Measurements from ENCODE around the gene APCDD1L.

Gene APCDD1L

GRCh38 chr20:58498470-58499068 is 16.6 kb downstream of the APCDD1L start:
- H3K23ac ChIP-seq (ENCODE audit: low read length): no peak overlapping the region
- H3K36me3 ChIP-seq (ENCODE audit: control insufficient read depth, insufficient read depth, low read length): no peaks in the 10 kb centered on the region
- no peak overlapping the region for H3K4ac ChIP-seq (ENCODE audit: low read depth, low read length)
- no peaks in the 10 kb centered on the region for H3K27me3 ChIP-seq (ENCODE audit: insufficient read depth, low read length, poor library complexity)
- H3K4me2 ChIP-seq (ENCODE audit: low read length): no peak overlapping the region
- no peak for DNase-seq
- no peak overlapping the region for H3K9ac ChIP-seq (ENCODE audit: low read length)
- H4K8ac ChIP-seq (ENCODE audit: low read depth, low read length): no peak overlapping the region
- H3K18ac ChIP-seq (ENCODE audit: low read length): no peak overlapping the region
- H3K79me2 ChIP-seq (ENCODE audit: control insufficient read depth, insufficient read depth, low read length): no peaks in the 10 kb centered on the region
- no peak overlapping the region for H3K4me3 ChIP-seq (ENCODE audit: low read length)
- H2AK5ac ChIP-seq (ENCODE audit: low read length): no peak overlapping the region
- H3K79me1 ChIP-seq (ENCODE audit: low read length): no peaks in the 10 kb centered on the region
- H2BK120ac ChIP-seq (ENCODE audit: low read depth, low read length): no peak overlapping the region
- no peak overlapping the region for H3K27ac ChIP-seq (ENCODE audit: low read depth, low read length)
- no peak overlapping the region for H3K56ac ChIP-seq (ENCODE audit: low read length)
- no peak overlapping the region for H4K5ac ChIP-seq (ENCODE audit: low read length)
- WGBS (ENCODE audit: extremely low coverage, insufficient coverage, low lambda C conversion rate): no CpG with 5 or more reads among the region's 9 CpGs
- H2BK15ac ChIP-seq (replicated peaks; ENCODE audit: low read depth): no peak overlapping the region
- no peak overlapping the region for H2BK5ac ChIP-seq (ENCODE audit: low read length)
- no peaks in the 10 kb centered on the region for H3K4me1 ChIP-seq (ENCODE audit: control insufficient read depth, low read depth, low read length)

- no peaks in the 10 kb centered on the region for H3K79me2 ChIP-seq (ENCODE audit: control insufficient read depth, insufficient read depth, low read length)
- H2BK5ac ChIP-seq (ENCODE audit: low read length): no peak overlapping the region
- no peaks in the 10 kb centered on the region for H3K27me3 ChIP-seq (ENCODE audit: insufficient read depth, low read length, poor library complexity)
- no peak overlapping the region for H3K4me2 ChIP-seq (ENCODE audit: low read length)
- H3K79me1 ChIP-seq (ENCODE audit: low read length): no peaks in the 10 kb centered on the region
- no peak overlapping the region for H4K8ac ChIP-seq (ENCODE audit: low read depth, low read length)
- no CpG with 5 or more reads among the region's 13 CpGs for WGBS (ENCODE audit: extremely low coverage, insufficient coverage, low lambda C conversion rate)
- no peak overlapping the region for H3K23ac ChIP-seq (ENCODE audit: low read length)
- H3K56ac ChIP-seq (ENCODE audit: low read length): no peak overlapping the region
- H2BK15ac ChIP-seq (replicated peaks; ENCODE audit: low read depth): no peak overlapping the region
- no peak overlapping the region for H2BK120ac ChIP-seq (ENCODE audit: low read depth, low read length)
- H3K9ac ChIP-seq (ENCODE audit: low read length): no peak overlapping the region
- H4K5ac ChIP-seq (ENCODE audit: low read length): no peak overlapping the region
- H3K18ac ChIP-seq (ENCODE audit: low read length): no peak overlapping the region
- H3K4me1 ChIP-seq (ENCODE audit: control insufficient read depth, low read depth, low read length): no peaks in the 10 kb centered on the region
- H2AK5ac ChIP-seq (ENCODE audit: low read length): no peak overlapping the region
- H3K4ac ChIP-seq (ENCODE audit: low read depth, low read length): no peak overlapping the region
- H3K4me3 ChIP-seq (ENCODE audit: low read length): no peak overlapping the region
- H3K27ac ChIP-seq (ENCODE audit: low read depth, low read length): no peak overlapping the region
- no peaks in the 10 kb centered on the region for H3K36me3 ChIP-seq (ENCODE audit: control insufficient read depth, insufficient read depth, low read length)
- DNase-seq: no peak
These were observed 17.3 kb downstream of the APCDD1L start for GRCh38 chr20:58497724-58498469.

GRCh38 chr20:58497076-58497641 is 18.0 kb downstream of the APCDD1L start:
- no peaks in the 10 kb centered on the region for H3K4me1 ChIP-seq (ENCODE audit: control insufficient read depth, low read depth, low read length)
- no peak overlapping the region for H2AK5ac ChIP-seq (ENCODE audit: low read length)
- H3K36me3 ChIP-seq (ENCODE audit: control insufficient read depth, insufficient read depth, low read length): no peaks in the 10 kb centered on the region
- H3K79me2 ChIP-seq (ENCODE audit: control insufficient read depth, insufficient read depth, low read length): no peaks in the 10 kb centered on the region
- H3K56ac ChIP-seq (ENCODE audit: low read length): no peak overlapping the region
- no peak overlapping the region for H4K5ac ChIP-seq (ENCODE audit: low read length)
- H2BK5ac ChIP-seq (ENCODE audit: low read length): no peak overlapping the region
- H3K9ac ChIP-seq (ENCODE audit: low read length): no peak overlapping the region
- no peak overlapping the region for H3K4ac ChIP-seq (ENCODE audit: low read depth, low read length)
- no peak overlapping the region for H3K23ac ChIP-seq (ENCODE audit: low read length)
- H3K4me3 ChIP-seq (ENCODE audit: low read length): no peak overlapping the region
- H4K8ac ChIP-seq (ENCODE audit: low read depth, low read length): no peak overlapping the region
- WGBS (ENCODE audit: extremely low coverage, insufficient coverage, low lambda C conversion rate): no CpG with 5 or more reads among the region's 16 CpGs
- no peaks in the 10 kb centered on the region for H3K79me1 ChIP-seq (ENCODE audit: low read length)
- no peak for DNase-seq
- H3K27ac ChIP-seq (ENCODE audit: low read depth, low read length): no peak overlapping the region
- no peak overlapping the region for H3K18ac ChIP-seq (ENCODE audit: low read length)
- H2BK120ac ChIP-seq (ENCODE audit: low read depth, low read length): no peak overlapping the region
- no peaks in the 10 kb centered on the region for H3K27me3 ChIP-seq (ENCODE audit: insufficient read depth, low read length, poor library complexity)
- no peak overlapping the region for H3K4me2 ChIP-seq (ENCODE audit: low read length)
- H2BK15ac ChIP-seq (replicated peaks; ENCODE audit: low read depth): no peak overlapping the region

- Histone ChIP-seq H3K79me2 (ENCODE audit: control insufficient read depth, insufficient read depth, low read length) (no peaks in the 10 kb centered on the region), H3K27me3 (ENCODE audit: insufficient read depth, low read length, poor library complexity) (no peaks in the 10 kb centered on the region), H3K4me2 (ENCODE audit: low read length) (no peak overlapping the region), H3K27ac (ENCODE audit: low read depth, low read length) (no peak overlapping the region), H3K79me1 (ENCODE audit: low read length) (no peaks in the 10 kb centered on the region), H2BK120ac (ENCODE audit: low read depth, low read length) (no peak overlapping the region), H3K18ac (ENCODE audit: low read length) (no peak overlapping the region), H2BK5ac (ENCODE audit: low read length) (no peak overlapping the region), H3K36me3 (ENCODE audit: control insufficient read depth, insufficient read depth, low read length) (no peaks in the 10 kb centered on the region), H3K23ac (ENCODE audit: low read length) (no peak overlapping the region), H2AK5ac (ENCODE audit: low read length) (no peak overlapping the region), H2BK15ac (replicated peaks; ENCODE audit: low read depth) (no peak overlapping the region), H4K8ac (ENCODE audit: low read depth, low read length) (no peak overlapping the region), H3K56ac (ENCODE audit: low read length) (no peak overlapping the region), H3K4me1 (ENCODE audit: control insufficient read depth, low read depth, low read length) (no peaks in the 10 kb centered on the region), H4K5ac (ENCODE audit: low read length) (no peak overlapping the region), H3K4me3 (ENCODE audit: low read length) (no peak overlapping the region), H3K4ac (ENCODE audit: low read depth, low read length) (no peak overlapping the region), H3K9ac (ENCODE audit: low read length) (no peak overlapping the region)
- no peak for DNase-seq
- WGBS (ENCODE audit: extremely low coverage, insufficient coverage, low lambda C conversion rate): no CpG with 5 or more reads among the region's 6 CpGs
These were observed 18.8 kb downstream of the APCDD1L start for GRCh38 chr20:58496429-58496769.

GRCh38 chr20:58495623-58496428 is 19.4 kb downstream of the APCDD1L start:
- no peak overlapping the region for H2BK15ac ChIP-seq (replicated peaks; ENCODE audit: low read depth)
- DNase-seq: no peak

More at GRCh38 chr20:58495623-58496428, 19.4 kb downstream of the APCDD1L start:
- H3K18ac ChIP-seq (ENCODE audit: low read length): no peak overlapping the region
- no peak overlapping the region for H3K4me3 ChIP-seq (ENCODE audit: low read length)
- no peak overlapping the region for H3K27ac ChIP-seq (ENCODE audit: low read depth, low read length)
- H3K79me2 ChIP-seq (ENCODE audit: control insufficient read depth, insufficient read depth, low read length): no peaks in the 10 kb centered on the region
- no peak overlapping the region for H3K56ac ChIP-seq (ENCODE audit: low read length)
- no peaks in the 10 kb centered on the region for H3K4me1 ChIP-seq (ENCODE audit: control insufficient read depth, low read depth, low read length)
- no peak overlapping the region for H4K5ac ChIP-seq (ENCODE audit: low read length)
- no peak overlapping the region for H3K4ac ChIP-seq (ENCODE audit: low read depth, low read length)
- H2BK5ac ChIP-seq (ENCODE audit: low read length): no peak overlapping the region
- no peak overlapping the region for H2BK120ac ChIP-seq (ENCODE audit: low read depth, low read length)
- no peaks in the 10 kb centered on the region for H3K79me1 ChIP-seq (ENCODE audit: low read length)
- no CpG with 5 or more reads among the region's 15 CpGs for WGBS (ENCODE audit: extremely low coverage, insufficient coverage, low lambda C conversion rate)
- H3K27me3 ChIP-seq (ENCODE audit: insufficient read depth, low read length, poor library complexity): no peaks in the 10 kb centered on the region
- H3K36me3 ChIP-seq (ENCODE audit: control insufficient read depth, insufficient read depth, low read length): no peaks in the 10 kb centered on the region
- no peak overlapping the region for H4K8ac ChIP-seq (ENCODE audit: low read depth, low read length)
- no peak overlapping the region for H2AK5ac ChIP-seq (ENCODE audit: low read length)
- H3K23ac ChIP-seq (ENCODE audit: low read length): no peak overlapping the region
- no peak overlapping the region for H3K4me2 ChIP-seq (ENCODE audit: low read length)
- no peak overlapping the region for H3K9ac ChIP-seq (ENCODE audit: low read length)

All from mesendoderm (in vitro differentiated cells).